Measurements from ENCODE around the gene C3orf52.

GRCh38 chr3:112104774-112105173, 18.6 kb downstream of the C3orf52 start:
- TF ChIP-seq CTCF (optimal IDR thresholded peaks at IDR 0.05 in 1 of 3, IDR thresholded peaks at IDR 0.05 in 1 of 3, conservative IDR thresholded peaks at IDR 0.05 in 1 of 3; ENCODE audit: extremely low read depth in 1 of 3, insufficient read depth in 2 of 3, low read length in 3 of 3) (no peak), EZH2 (IDR thresholded peaks at IDR 0.05; ENCODE audit: low read length) (no peak)
